CD4-positive, alpha-beta T cell (primary cell): ENCODE measurements around the gene ASXL3. TPM values are rescaled to one million over a fixed set of nuclear protein-coding genes. Genes with fewer than 3 reads are reported as not detected.

Experiments used
- ATAC-seq: fragments of 200-7000 bp; cut with Tn5 transposase; one replicate; pipeline ENCODE4 v1.10.0; 2022; ENCODE audit warnings: mild to moderate bottlenecking; ENCODE audit not compliant: poor library complexity
- CTCF ChIA-PET: fragments of 350-600 bp; sonication (Branson Sonifier 250); formaldehyde crosslinking; loops from one replicate; lab custom pipeline; 2021; ENCODE audit warnings: antibody characterized with exemption, inconsistent platforms; lab: Charles Lee
- POLR2A ChIA-PET: fragments of 350-600 bp; sonication (Branson Sonifier 250); formaldehyde crosslinking; loops from one replicate; lab custom pipeline; 2021; ENCODE audit warnings: antibody characterized with exemption, inconsistent platforms; lab: Charles Lee
- DNase-seq, 14 experiments: peaks; one replicate each; pipeline ENCODE4 v3.0.0-alpha.2; 2013 to 2020; ENCODE audit warnings: mixed read lengths in 2 of 14
- H3K27ac ChIP-seq, 2 donors: one replicate each; pipeline versions ENCODE4 v1.5.1 to v1.7.0; 2013; ENCODE audit warnings: low read length in 2 of 2, low read depth in 1 of 2, mild to moderate bottlenecking in 1 of 2
- H3K27me3 ChIP-seq, 2 experiments: 1 replicate in 1 of 2; 2 replicates in 1 of 2; pipeline versions ENCODE4 v1.6.1 to v1.7.0; 2013; ENCODE audit warnings: low read length in 2 of 2, control low read depth in 1 of 2, mild to moderate bottlenecking in 1 of 2, moderate library complexity in 1 of 2; ENCODE audit not compliant: insufficient read depth in 2 of 2, control insufficient read depth in 1 of 2
- H3K36me3 ChIP-seq: one replicate; pipeline ENCODE4 v1.6.1; 2013; ENCODE audit warnings: low read length, control low read depth; ENCODE audit not compliant: insufficient read depth
- H3K4me1 ChIP-seq: one replicate; pipeline ENCODE4 v1.6.1; 2013; ENCODE audit warnings: low read length, control low read depth; ENCODE audit not compliant: insufficient read depth
- H3K4me3 ChIP-seq: one replicate; pipeline ENCODE4 v1.5.1; 2013; ENCODE audit warnings: mild to moderate bottlenecking, low read length, moderate library complexity
- H3K9me3 ChIP-seq, 2 experiments: 1 replicate in 1 of 2; 2 replicates in 1 of 2; pipeline versions ENCODE4 v1.6.1 to v1.7.0; 2013; ENCODE audit warnings: low read length in 2 of 2, mild to moderate bottlenecking in 2 of 2, control low read depth in 1 of 2, moderate library complexity in 1 of 2; ENCODE audit not compliant: control insufficient read depth in 1 of 2, insufficient read depth in 1 of 2
- H3K27ac Mint-ChIP-seq: one replicate; pipeline ENCODE4 v1.8.0; 2020; ENCODE audit warnings: mixed read lengths
- H3K27me3 Mint-ChIP-seq: one replicate; pipeline ENCODE4 v1.8.0; 2021; ENCODE audit warnings: mixed read lengths
- H3K36me3 Mint-ChIP-seq: one replicate; pipeline ENCODE4 v1.8.0; 2021; ENCODE audit warnings: low read depth, mixed read lengths
- H3K4me1 Mint-ChIP-seq: one replicate; pipeline ENCODE4 v1.8.0; 2021; ENCODE audit warnings: low read depth, mixed read lengths
- H3K4me3 Mint-ChIP-seq: one replicate; pipeline ENCODE4 v1.8.0; 2020; ENCODE audit warnings: mild to moderate bottlenecking, mixed read lengths
- H3K9me3 Mint-ChIP-seq: one replicate; pipeline ENCODE4 v1.8.0; 2020; ENCODE audit warnings: mixed read lengths
- CTCF ChIP-seq: fragments of 200-600 bp; IDR thresholded peaks from one replicate; pipeline ENCODE4 v1.8.0; 2022; ENCODE audit warnings: antibody characterized with exemption, mild to moderate bottlenecking
- intact Hi-C, 2 experiments: fragments of 100-400 bp; cut with DNase I in 1 of 2; cut with micrococcal nuclease in 1 of 2; formaldehyde crosslinking; loops; one replicate each; pipeline versions ENCODE4 v1.15.1 to v1.9.0; 2023 to 2025; cut with DNase I, micrococcal nuclease
- total RNA-seq, 174 experiments: library from RNA in 2 of 174; stranded (reverse) in 2 of 174; gene quantifications; one replicate each; pipeline ENCODE4 v1.2.3 and lab custom pipeline; 2021 to 2026

ASXL3 gene
- total RNA-seq, 2 experiments from 2014 or later: not detected

DNA sequence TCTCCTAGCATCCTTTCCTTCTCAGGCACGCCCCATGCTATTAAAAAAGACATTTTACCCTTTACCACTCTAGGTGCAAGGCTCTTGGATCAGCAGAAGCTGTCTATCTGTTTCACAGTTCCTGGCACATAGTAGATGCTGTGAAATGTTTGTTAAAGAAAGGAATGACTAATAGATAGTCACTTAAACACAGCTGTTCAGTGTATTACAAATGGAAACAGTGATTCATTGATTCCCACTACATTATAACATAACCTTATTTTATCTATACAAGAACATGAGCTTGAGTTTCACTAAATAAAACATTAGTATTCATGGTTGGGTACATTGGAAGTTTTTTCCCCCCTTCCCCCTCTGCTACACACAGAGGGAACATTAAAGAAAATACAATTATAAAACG is 142.1 kb downstream of the ASXL3 start:
- Mint-ChIP-seq H3K27me3 (no peaks in the 10 kb centered on the region), H3K4me3 (no peak overlapping the region), H3K27ac (no peak overlapping the region), H3K36me3 (no peaks in the 10 kb centered on the region), H3K4me1 (no peaks in the 10 kb centered on the region), H3K9me3 (peaks cover 8% of the 10 kb centered on the region)
- H3K27me3 ChIP-seq: no peaks in the 10 kb centered on the region
- H3K27ac ChIP-seq: no peak overlapping the region
- no peak for TF ChIP-seq CTCF
- H3K9me3 ChIP-seq: no peaks in the 10 kb centered on the region
- POLR2A ChIA-PET: no interaction called here
- ATAC-seq: no peak
- CTCF ChIA-PET: no interaction called here
- no peak for DNase-seq
- no peak overlapping the region for H3K4me3 ChIP-seq
- H3K4me1 ChIP-seq: no peaks in the 10 kb centered on the region
- intact Hi-C loops: no loop called here
- no peaks in the 10 kb centered on the region for H3K36me3 ChIP-seq

DNA sequence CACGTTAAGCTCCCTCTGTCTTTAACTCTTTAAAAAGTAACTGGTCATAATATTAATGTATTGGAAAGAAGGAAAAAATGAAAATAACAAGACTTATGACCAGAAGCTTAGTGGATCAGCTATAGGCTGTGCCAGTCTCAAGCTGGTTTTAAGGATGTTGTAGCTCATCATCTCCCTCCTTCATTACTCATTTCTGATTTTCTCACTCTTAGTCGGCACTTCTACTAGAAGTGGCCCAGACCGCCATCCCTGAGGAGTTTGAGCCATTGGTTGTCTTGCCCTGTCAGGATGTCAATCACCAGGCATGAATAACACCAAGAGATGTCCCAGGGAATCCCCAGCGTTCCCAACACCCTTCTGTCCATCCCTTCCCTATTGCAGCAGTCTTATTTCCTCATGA is 151.5 kb downstream of the ASXL3 start:
- H3K4me3 Mint-ChIP-seq: no peak overlapping the region
- CTCF ChIA-PET: no interaction called here
- no peak for DNase-seq
- Histone ChIP-seq H3K27ac (no peak overlapping the region), H3K4me3 (no peak overlapping the region), H3K4me1 (no peaks in the 10 kb centered on the region), H3K36me3 (no peaks in the 10 kb centered on the region), H3K9me3 (no peaks in the 10 kb centered on the region), H3K27me3 (no peaks in the 10 kb centered on the region)
- H3K27ac Mint-ChIP-seq: no peak overlapping the region
- no peaks in the 10 kb centered on the region for H3K27me3 Mint-ChIP-seq
- POLR2A ChIA-PET: no interaction called here
- no peak for ATAC-seq
- H3K36me3 Mint-ChIP-seq: no peaks in the 10 kb centered on the region
- intact Hi-C loops: no loop called here
- no peaks in the 10 kb centered on the region for H3K4me1 Mint-ChIP-seq
- no peak for TF ChIP-seq CTCF
- peaks cover 2% of the 10 kb centered on the region for H3K9me3 Mint-ChIP-seq

GRCh38 chr18:33733376-33733775 is 155.4 kb downstream of the ASXL3 start:
- H3K9me3 Mint-ChIP-seq: peaks cover 2% of the 10 kb centered on the region
- ATAC-seq: no peak

More at GRCh38 chr18:33733376-33733775, 155.4 kb downstream of the ASXL3 start:
- Mint-ChIP-seq H3K36me3 (no peaks in the 10 kb centered on the region), H3K4me1 (no peaks in the 10 kb centered on the region), H3K27me3 (no peaks in the 10 kb centered on the region), H3K27ac (no peak overlapping the region), H3K4me3 (no peak overlapping the region)
- H3K4me1 ChIP-seq: no peaks in the 10 kb centered on the region
- H3K27ac ChIP-seq: no peak overlapping the region
- no peaks in the 10 kb centered on the region for H3K36me3 ChIP-seq
- DNase-seq: no peak
- POLR2A ChIA-PET: no interaction called here
- H3K9me3 ChIP-seq: no peaks in the 10 kb centered on the region
- TF ChIP-seq CTCF: no peak
- intact Hi-C loops: no loop called here
- H3K4me3 ChIP-seq: no peak overlapping the region
- no peaks in the 10 kb centered on the region for H3K27me3 ChIP-seq
- CTCF ChIA-PET: no interaction called here
